A549 treated with AZD9567 at 1 μM for 4 hours (cell line): ENCODE results near the gene LSP1. TPM values are rescaled to one million over a fixed set of nuclear protein-coding genes. Genes with fewer than 3 reads are reported as not detected.

ENCODE experiments used
- total RNA-seq: library from RNA; stranded (reverse); fragments of 200-300 nt; extraction: Qiagen RNA extraction; gene quantifications from 5 replicates; pipeline ENCODE4 v1.2.3, GENCODE V29; 2022; ENCODE audit not compliant: insufficient read depth

LSP1 gene
- 0.76 to 1.9 TPM (median 1.0 TPM) in 4 of 5 replicates, not detected in the other for total RNA-seq

GRCh38 chr11:1852877-1853276, at the start of gene LSP1:
LSP1 (plus strand) TSS chr11:1853084; CDS start chr11:1853145, 61 bp downstream.

DNA sequence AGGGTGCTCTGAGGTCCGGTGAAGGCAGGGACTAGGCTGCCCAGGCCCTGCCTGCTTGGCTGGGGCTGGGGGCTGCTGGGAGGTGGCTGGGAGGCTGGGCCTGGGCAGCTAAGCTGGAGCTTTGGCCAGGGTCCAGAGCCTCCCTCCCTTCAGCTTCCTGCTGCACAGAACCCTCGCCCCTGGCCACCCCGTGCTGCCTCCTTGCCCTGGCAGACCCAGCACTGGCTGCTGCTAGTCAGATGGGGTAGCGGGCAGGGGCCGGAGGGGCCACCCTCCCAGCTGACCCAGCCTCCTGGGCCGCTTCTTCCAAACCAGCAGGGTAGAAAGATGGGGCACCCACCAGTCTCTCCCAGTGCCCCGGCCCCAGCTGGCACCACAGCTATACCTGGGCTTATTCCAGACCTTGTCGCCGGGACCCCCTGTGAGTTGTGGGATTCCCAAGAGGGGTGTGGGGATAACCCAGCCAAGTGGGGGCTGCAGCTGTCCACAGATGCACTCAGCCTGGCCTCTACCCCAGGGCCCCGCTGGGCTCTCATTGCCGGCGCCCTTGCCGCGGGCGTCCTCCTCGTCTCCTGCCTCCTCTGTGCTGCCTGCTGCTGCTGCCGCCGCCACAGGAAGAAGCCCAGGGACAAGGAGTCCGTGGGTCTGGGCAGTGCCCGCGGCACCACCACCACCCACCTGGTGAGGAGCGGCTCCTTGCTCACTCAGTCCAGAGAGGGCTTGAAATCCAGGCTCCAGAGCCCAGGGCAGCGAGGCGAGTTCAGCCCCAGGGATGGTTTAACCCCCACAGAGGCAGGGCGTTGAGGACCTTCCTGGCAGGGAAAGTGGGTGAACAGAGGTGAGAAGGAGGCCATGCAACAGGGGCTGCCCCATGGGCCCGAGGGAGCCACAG, 17.9 kb upstream of the LSP1 start, which contains the start of gene SYT8:
SYT8 (plus strand) TSS at position 212 of the 892 bp plus-strand sequence; CDS start at position 328, 116 bp downstream.

DNA sequence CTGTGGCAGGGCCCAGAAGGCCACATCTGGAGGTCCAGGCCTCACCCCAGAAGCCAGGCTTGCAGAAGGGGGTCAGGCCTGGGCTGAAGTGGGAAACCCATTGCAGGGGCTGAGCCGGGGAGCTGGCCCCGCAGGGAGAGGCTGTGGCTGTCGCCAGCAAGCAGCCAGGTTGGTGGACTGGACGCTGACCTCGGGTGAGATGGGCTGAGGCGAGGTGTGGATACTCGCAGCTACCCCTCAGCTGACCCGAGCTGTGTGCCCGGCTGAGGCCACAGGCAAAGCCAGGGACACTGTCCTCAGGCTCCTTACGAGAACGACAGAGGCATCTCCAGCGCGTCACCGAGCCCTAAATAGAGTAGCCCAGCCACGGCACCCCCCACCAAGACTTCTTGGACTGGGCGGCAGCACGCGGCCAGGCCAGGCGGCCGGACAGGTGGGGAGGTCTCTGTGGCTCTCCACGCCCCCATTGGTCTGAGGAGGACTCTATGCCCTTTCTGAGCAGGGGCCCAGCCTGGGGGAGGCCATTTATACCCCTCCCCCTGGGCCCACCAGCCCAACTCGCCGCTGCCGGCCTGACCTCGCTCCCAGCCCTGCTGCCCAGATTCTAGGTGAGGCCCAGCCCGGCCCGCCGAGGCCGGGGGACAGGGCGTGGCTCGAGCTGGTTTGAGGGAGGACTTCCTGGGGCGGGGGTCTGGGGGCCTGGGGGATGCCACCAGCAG, 14.3 kb upstream of the LSP1 start, which contains the start of gene TNNI2:
TNNI2 (plus strand) TSS at position 556 of the 719 bp plus-strand sequence. CDS start 716 bp downstream, outside the sequence.

GRCh38 chr11:1891831-1892115, 38.9 kb downstream of the LSP1 start, which contains the start of gene PRR33:
PRR33 (minus strand) TSS chr11:1891895; CDS start chr11:1890584, 1,311 bp downstream.

DNA sequence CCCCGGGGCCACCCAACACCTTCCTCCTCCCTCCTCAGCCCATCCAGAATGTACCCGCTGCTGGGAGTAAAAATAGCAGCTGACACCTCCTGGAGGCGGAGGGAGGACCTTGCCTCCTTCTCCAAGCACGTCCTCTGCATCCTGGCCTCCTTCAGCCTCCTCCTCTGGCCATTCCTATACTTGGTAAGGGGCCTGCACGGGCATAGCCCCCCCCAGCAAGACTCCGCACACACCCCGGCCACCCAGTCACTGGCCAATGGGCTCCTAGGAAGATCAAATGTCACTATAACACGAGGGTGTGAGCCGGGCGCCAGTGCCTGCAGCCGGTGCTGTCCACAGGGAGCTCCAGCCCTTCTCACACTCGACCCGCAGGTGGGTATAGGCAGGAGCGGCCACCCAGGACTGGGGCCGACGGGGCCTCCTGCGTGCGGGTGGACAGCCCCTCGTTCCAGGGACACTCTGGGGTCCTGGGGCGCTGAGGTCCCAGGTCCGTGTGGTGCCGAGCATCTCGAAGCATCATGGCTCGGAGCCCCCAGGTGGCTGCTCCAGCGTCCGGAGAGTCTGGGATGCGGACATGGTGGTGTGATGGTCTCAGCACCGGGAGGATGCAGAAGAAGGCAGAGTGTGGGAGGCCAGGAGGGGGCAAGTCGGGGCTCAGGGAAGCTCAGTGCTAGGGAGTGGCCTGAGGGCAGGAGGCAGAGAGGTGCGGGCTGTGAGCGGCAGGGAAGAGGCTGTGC, 66.7 kb downstream of the LSP1 start, which contains the start of gene TNNT3:
TNNT3 (plus strand) TSS at position 313 of the 737 bp plus-strand sequence. CDS start 3,172 bp downstream, outside the sequence.

Other genes with a start within 250 kb of the LSP1 start
- gene KRTAP5-3, start 244.6 kb upstream of the LSP1 start, total RNA-seq = not detected in 5 replicates
- not detected in 5 replicates for gene KRTAP5-4, start 230.9 kb upstream of the LSP1 start, total RNA-seq
- not detected in 5 replicates for gene KRTAP5-5, start 223.3 kb upstream of the LSP1 start, total RNA-seq
- not detected in 5 replicates for gene KRTAP5-6, start 155.9 kb upstream of the LSP1 start, total RNA-seq
- 0.99 to 1.6 TPM (median 1.5 TPM) in 5 replicates for gene IFITM10, start 102.5 kb upstream of the LSP1 start, total RNA-seq
- gene CTSD, start 89.2 kb upstream of the LSP1 start, total RNA-seq = 459 to 545 TPM (median 470 TPM) in 5 replicates
- 0.10 to 0.33 TPM (median 0.19 TPM) in 4 of 5 replicates, not detected in the other for gene SYT8, start 18.1 kb upstream of the LSP1 start, total RNA-seq
- gene TNNI2, start 14.1 kb upstream of the LSP1 start, total RNA-seq = 0.26 TPM in 1 of 5 replicates, not detected in the others
- gene PRR33, start 38.8 kb downstream of the LSP1 start, total RNA-seq = not detected in 5 replicates
- gene TNNT3, start 66.6 kb downstream of the LSP1 start, total RNA-seq = 0.22 TPM in 1 of 5 replicates, not detected in the others
- gene MRPL23, start 94.2 kb downstream of the LSP1 start, total RNA-seq = 127 to 156 TPM (median 148 TPM) in 5 replicates
- gene H19, start 144.8 kb downstream of the LSP1 start, total RNA-seq = 6.5 to 15.3 TPM (median 13.4 TPM) in 5 replicates